D341Med (cell line): Measurements from ENCODE around the gene UFD1.

ENCODE experiments used
- DNase-seq: peaks from one replicate; pipeline ENCODE4 v3.0.0; 2012; ENCODE audit warnings: low spot score

Gene UFD1

GRCh38 chr22:19470010-19470409, 9.0 kb downstream of the UFD1 start:
- no peak for DNase-seq

DNA sequence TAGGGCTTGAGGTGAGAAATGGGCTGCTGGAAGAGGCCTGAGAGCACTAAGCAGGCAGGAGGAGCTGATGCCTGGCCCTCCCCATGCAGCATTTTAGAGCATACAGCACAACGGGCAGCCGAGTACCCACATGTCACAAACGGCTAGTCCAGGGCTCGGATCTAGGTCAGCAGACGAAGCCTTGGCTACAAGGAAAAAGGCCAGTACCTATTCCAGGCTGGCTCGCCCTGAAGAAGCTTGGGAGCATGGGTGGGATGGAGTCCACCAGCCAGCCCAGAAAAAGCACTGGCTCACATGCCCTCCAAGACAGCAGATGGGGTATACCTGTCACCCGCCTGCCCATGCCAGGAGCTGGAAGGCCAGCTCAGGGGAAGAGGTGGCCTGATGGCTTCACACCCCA, 9.6 kb downstream of the UFD1 start:
- DNase-seq: no peak

- DNase-seq: no peak
These were observed 11.1 kb downstream of the UFD1 start for GRCh38 chr22:19467912-19468311.

- DNase-seq: no peak
These were observed 11.9 kb downstream of the UFD1 start for GRCh38 chr22:19466848-19467752.

DNA sequence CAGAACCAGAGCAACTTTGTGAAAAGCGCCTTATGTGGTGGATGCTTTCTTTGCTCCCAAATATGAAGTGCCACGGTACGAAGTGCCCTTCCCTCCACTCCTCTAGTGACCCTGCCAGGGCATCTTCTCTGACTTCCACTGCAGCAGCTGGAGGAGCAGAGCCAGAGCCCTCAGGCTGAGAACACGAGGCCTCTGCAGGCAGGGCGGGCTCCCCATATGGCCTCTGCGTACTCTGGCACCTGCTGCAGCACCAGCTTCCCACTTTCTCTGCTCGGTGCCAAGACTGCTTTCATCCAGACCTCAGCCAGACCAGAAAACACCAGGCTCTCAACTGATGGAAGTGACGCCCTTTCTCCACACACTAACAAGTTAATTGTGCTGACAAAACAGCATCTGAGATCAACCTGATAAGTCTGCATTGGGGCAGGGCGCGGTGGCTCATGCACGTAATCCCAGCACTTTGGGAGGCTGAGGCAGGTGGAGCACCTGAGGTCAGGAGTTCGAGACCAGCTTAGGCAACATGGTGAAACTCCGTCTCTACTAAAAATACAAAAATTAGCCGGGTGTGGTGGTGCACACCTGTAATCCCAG, 12.8 kb downstream of the UFD1 start:
- no peak for DNase-seq

GRCh38 chr22:19464975-19465374, 14.0 kb downstream of the UFD1 start:
- DNase-seq: no peak

GRCh38 chr22:19464546-19464945, 14.4 kb downstream of the UFD1 start:
- no peak for DNase-seq

- no peak for DNase-seq
These were observed 15.2 kb downstream of the UFD1 start for GRCh38 chr22:19463491-19464469.

DNA sequence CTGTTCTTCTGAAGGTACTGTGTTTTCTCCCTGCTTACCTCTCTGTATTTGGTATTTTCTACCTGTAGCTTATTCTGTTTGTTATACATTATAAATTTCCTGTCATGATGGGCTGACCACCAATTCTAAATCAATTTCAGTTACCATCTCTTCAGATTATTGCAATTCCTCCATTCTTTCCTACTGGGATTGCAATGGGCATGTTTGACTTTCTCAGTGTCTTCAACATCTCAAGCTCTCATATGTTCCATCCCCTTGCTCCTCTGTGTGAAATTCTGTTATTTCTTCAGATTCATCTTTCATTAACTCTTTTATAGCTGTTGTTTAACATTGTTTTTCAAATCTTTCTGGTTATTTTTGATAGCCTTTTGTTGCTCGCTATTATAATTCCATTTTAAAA, 16.0 kb downstream of the UFD1 start:
- DNase-seq: no peak

DNA sequence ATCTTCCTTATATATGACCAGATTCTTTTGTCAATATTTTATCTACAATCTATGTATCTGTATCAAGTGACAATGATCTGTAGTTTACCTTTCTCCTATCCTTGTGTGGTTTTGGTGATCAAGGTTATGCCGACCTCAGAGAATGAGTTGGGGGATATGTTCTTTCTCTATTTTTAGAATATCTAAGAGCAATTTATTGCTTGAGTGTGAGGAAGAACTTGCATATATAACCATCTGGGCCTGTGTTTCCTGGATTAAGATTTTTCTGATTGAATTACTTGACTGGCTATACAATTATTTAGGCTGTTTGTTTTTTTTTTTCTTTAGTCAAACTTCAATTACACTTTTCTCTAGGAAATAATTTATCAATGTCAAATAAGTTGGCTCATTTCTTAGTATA, 17.5 kb downstream of the UFD1 start:
- DNase-seq: no peak

GRCh38 chr22:19460036-19460435, 19.0 kb downstream of the UFD1 start:
- no peak for DNase-seq

DNA sequence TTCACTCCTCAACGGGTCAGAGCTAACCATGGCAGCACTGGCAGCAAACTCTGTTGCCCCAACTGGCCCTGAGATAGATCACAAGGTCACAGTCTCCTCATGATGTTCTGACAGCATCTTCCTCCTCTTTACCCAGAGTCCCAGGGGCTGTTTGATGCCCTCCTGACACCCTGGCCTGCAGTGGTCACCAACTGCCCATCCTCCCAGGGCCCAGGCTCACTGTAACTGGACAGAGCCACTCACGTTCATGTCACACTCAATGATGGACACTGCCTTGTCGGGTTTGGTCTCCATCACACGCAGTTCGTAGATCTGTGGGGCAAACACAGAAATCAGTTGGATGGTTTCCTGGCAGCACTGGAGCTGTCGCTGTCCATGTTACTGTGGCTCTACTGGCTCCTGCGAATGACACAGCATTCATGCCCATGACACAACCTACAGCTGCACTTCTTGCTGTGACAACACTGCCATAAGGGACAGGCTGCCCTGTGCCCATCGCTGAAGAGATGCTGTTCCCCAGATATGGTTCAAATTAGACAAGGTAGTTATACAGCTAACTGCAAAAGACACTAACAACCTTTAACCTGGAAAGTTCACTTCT, 21.1 kb downstream of the UFD1 start:
- no peak for DNase-seq

GRCh38 chr22:19456541-19456940, 22.5 kb downstream of the UFD1 start:
- no peak for DNase-seq

DNA sequence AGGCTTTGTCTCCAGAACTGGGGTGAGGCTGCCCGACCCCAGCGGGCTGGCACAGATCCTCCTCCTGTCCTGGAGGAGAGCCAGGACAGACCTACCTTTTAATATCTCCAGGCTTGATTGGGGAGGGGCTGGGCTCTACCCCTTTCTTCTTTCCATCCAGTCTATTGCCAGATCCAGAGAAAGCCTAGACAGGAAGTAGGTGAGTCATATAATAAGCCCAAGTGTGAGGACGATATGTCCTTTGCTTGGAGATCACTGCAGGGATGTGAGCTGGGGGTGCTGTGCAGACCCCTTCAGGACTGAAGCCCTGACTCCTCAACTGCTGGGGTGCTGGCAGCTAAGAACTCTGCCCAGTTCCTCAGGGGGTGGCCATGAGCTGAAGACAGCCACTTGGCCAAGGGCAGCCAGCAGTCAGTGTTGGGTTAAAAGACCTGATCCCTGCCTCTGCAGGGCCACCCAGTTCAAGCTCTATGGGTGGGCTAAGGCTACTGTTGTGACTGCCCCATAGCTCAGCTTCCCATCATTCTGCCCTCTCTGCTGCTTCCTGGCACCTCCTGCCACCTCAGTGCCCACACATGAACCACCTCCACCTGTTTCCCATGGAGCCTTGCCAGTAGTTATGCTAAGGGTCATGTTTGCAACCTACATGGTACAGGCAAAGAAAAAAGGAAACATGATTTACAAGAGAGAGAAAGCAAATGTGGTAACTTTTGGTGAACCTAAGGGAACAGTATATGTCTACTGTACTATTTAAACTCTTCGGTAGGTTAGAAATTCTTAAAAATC, 23.2 kb downstream of the UFD1 start:
- DNase-seq: no peak

DNA sequence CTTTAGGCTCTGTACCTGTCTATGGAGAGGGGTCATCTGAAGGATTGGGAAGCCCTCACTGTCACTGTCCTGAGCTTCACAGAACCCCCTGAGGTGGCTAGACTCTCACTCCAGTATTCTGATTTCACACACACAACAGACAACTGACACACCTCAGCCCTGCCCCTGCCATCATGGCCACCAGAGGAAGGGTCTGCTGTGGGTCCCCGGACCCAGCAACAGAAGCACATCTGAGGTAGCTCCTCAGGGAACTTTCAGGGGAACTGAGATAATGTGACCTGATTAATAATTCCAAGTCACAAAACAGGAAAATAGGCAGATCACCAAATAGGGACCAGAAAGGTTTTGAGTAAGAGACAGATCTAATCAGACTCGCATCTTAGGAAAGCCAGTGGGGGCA, 24.0 kb downstream of the UFD1 start:
- DNase-seq: no peak

DNA sequence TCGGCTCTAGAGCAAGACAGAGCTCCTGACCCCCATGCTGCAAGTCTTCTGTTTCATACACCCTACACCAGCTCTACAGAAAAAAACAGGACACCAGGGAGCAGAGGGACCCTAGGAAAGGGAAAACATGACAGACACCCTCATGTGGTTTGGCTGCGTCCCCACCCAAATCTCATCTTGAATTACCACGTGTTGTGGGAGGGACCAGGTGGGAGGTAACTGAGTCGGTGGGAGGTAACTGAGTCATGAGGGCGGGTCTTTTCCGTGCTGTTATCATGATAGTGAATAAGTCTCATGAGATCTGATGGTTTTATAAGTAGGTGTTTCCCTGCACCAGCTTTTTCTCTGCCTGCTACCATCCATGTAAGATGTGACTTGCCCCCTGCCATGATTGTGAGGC, 24.8 kb downstream of the UFD1 start:
- DNase-seq: no peak

GRCh38 chr22:19453718-19454117, 25.3 kb downstream of the UFD1 start:
- no peak for DNase-seq

DNA sequence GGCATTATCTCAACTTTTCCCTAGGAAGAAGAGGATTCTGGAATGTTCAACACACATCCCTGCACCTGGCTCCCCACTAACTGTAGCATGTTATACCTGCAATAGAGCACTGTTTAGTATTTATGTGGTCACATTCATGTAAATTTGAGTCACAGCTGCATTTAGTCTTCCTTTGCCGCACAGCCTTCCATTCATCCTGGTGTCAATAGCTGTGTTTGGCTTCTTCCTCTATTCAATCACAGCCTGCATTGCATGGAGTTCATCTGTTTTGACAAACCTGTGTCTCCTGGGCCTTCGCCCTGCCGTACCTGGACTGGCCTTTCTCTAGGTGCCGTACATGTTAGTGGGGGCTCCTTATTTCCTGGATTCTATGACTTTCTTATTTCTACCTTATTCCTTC, 27.4 kb downstream of the UFD1 start:
- DNase-seq: no peak

DNA sequence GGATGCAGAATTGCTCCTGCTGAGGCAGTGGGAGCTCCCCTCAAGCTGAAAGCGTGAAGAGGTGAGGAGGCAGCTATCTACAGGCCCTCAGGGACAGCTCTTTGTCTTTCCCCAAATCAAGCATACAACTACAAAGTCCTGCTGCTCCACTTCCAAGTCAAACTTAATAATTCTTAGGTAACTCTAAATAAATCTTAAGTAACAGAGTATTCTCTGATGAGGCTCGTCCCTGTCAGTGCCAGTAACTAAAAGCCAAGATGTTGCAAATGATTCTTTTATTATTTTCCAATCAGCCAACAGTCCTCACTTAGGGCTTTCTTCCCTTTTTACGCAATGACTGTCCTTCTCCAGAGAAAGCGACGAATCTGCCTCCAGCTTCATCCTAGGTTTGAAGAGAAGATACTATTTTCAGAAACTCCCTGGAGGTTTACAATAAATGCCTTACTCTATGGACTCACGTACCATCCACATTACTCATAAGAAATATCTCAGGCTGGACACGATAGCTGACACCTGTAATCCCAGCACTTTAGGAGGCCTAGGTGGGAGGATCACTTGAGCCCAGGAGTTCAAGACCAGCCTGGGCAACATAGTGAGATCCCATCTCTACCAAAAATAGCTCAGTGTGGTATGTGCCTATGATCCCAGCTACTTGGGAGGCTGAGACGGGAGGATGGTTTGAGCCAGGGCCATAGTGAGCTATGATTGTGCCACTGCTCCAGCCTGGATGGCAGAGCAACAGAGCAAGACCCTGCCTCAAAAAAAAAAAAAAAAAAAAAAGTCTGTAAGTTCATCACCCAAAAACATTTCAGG, 28.4 kb downstream of the UFD1 start:
- no peak for DNase-seq

GRCh38 chr22:19449422-19449767, 29.6 kb downstream of the UFD1 start:
- no peak for DNase-seq
